ENCODE measurements around the gene ZFHX3.

- no peak for TF ChIP-seq EZH2 (IDR thresholded peaks at IDR 0.05)
- TF ChIP-seq POLR2AphosphoS5 (IDR thresholded peaks at IDR 0.05; ENCODE audit: borderline replicate concordance, low read depth, low read length): no peak
- TF ChIP-seq FOXP2 (optimal IDR thresholded peaks at IDR 0.05; ENCODE audit: control extremely low read depth, extremely low read length, insufficient read depth): no peak
Measured at GRCh38 chr16:73049091-73049490, 1.2 kb upstream of the ZFHX3 start.

Measured in SK-N-MC (cell line).